Neural cell (in vitro differentiated cells): ENCODE measurements around the gene RCSD1. TPM values are rescaled to one million over a fixed set of nuclear protein-coding genes. Genes with fewer than 3 reads are reported as not detected.

Source experiments
- H2AFZ ChIP-seq: fragments of 200-600, 300-800 bp; sonication (generic), shearing (Covaris generic); 2 replicates; pipeline ENCODE4 v1.6.0; 2014; ENCODE audit warnings: low read depth, mild to moderate bottlenecking, antibody characterized with exemption, low read length, moderate library complexity
- H3F3A ChIP-seq: fragments of 200-600 bp; shearing (Covaris generic); 2 replicates; pipeline ENCODE4 v1.6.1; 2016; ENCODE audit warnings: mild to moderate bottlenecking, moderate library complexity, mixed read lengths, antibody characterized with exemption, low read length; ENCODE audit not compliant: insufficient read depth, poor library complexity, severe bottlenecking
- H3K27ac ChIP-seq: fragments of 200-600, 300-800 bp; sonication (generic), shearing (Covaris generic); 2 replicates; pipeline ENCODE4 v1.5.1; 2014; ENCODE audit warnings: mild to moderate bottlenecking, low read length, moderate library complexity
- H3K27me3 ChIP-seq: fragments of 300-800, 200-600 bp; sonication (generic), shearing (Covaris generic); 2 replicates; pipeline ENCODE4 v1.6.0; 2014; ENCODE audit warnings: mild to moderate bottlenecking, low read depth, low read length, moderate library complexity; ENCODE audit not compliant: insufficient read depth
- H3K36me3 ChIP-seq: fragments of 300-800, 200-600 bp; sonication (generic), shearing (Covaris generic); 2 replicates; pipeline ENCODE4 v1.5.1; 2014; ENCODE audit warnings: mild to moderate bottlenecking, antibody characterized with exemption, low read length, moderate library complexity; ENCODE audit not compliant: insufficient read depth
- H3K4me2 ChIP-seq: fragments of 300-800, 200-600 bp; sonication (generic), shearing (Covaris generic); 2 replicates; pipeline ENCODE4 v1.6.0; 2014; ENCODE audit warnings: mild to moderate bottlenecking, low read length
- H3K4me3 ChIP-seq: fragments of 300-800, 200-600 bp; sonication (generic), shearing (Covaris generic); 2 replicates; pipeline ENCODE4 v1.5.1; 2014; ENCODE audit warnings: mild to moderate bottlenecking, low read length, moderate library complexity
- H3K79me2 ChIP-seq: fragments of 200-600 bp; shearing (Covaris generic); replicated peaks from 2 replicates; pipeline ENCODE4 v1.6.0; 2014; ENCODE audit warnings: mild to moderate bottlenecking, low read length, moderate library complexity; ENCODE audit not compliant: insufficient read depth
- H3K9ac ChIP-seq: fragments of 300-800, 200-600 bp; sonication (generic), shearing (Covaris generic); 2 replicates; pipeline ENCODE4 v1.6.1; 2016; ENCODE audit warnings: mild to moderate bottlenecking, low read length, mixed read lengths
- H3K9me2 ChIP-seq: fragments of 200-600 bp; shearing (Covaris generic); 2 replicates; pipeline ENCODE4 v1.6.1; 2016; ENCODE audit warnings: mild to moderate bottlenecking, low read length, mixed read lengths; ENCODE audit not compliant: insufficient read depth
- H3K9me3 ChIP-seq: fragments of 200-600, 300-800 bp; sonication (generic), shearing (Covaris generic); 2 replicates; pipeline ENCODE4 v1.6.1; 2016; ENCODE audit warnings: mild to moderate bottlenecking, mixed run types, low read length, moderate library complexity, mixed read lengths
- H4K20me1 ChIP-seq: fragments of 200-600 bp; shearing (Covaris generic); 2 replicates; pipeline ENCODE4 v1.6.1; 2016; ENCODE audit warnings: mild to moderate bottlenecking, mixed run types; ENCODE audit not compliant: insufficient read depth
- EP300 ChIP-seq: fragments of 450-650 bp; conservative IDR thresholded peaks from 2 replicates; pipeline ENCODE4 v1.6.1; 2014; ENCODE audit warnings: antibody characterized with exemption, mild to moderate bottlenecking, moderate library complexity; ENCODE audit not compliant: poor library complexity, severe bottlenecking
- EZH2 ChIP-seq: fragments of 200-600, 300-800 bp; shearing (Covaris generic), sonication (generic); IDR thresholded peaks from 2 replicates; pipeline ENCODE4 v1.6.1; 2014; ENCODE audit warnings: antibody characterized with exemption, low read length, borderline replicate concordance, mild to moderate bottlenecking; ENCODE audit not compliant: insufficient read depth, poor library complexity, severe bottlenecking
- MXI1 ChIP-seq: fragments of 450-650 bp; conservative IDR thresholded peaks from 2 replicates; pipeline ENCODE4 v1.6.1; 2014; ENCODE audit warnings: antibody characterized with exemption, mild to moderate bottlenecking; ENCODE audit not compliant: poor library complexity, severe bottlenecking
- POLR2AphosphoS5 ChIP-seq: IDR thresholded peaks from 2 replicates; pipeline ENCODE4 v1.6.1; 2012
- RAD21 ChIP-seq: fragments of 450-650 bp; conservative IDR thresholded peaks from 2 replicates; pipeline ENCODE4 v1.6.1; 2014; ENCODE audit warnings: antibody characterized with exemption, mild to moderate bottlenecking, moderate library complexity
- SMC3 ChIP-seq: fragments of 450-650 bp; conservative IDR thresholded peaks from 2 replicates; pipeline ENCODE4 v1.6.1; 2014; ENCODE audit warnings: antibody characterized with exemption, mild to moderate bottlenecking, moderate library complexity; ENCODE audit not compliant: poor library complexity
- TAF1 ChIP-seq: IDR thresholded peaks from 2 replicates; pipeline ENCODE4 v1.6.1; 2012; ENCODE audit warnings: low read depth
- polyA plus RNA-seq: library from polyadenylated mRNA; depleted of rRNA; stranded (reverse); fragments of >200 nt; gene quantifications from 2 replicates; pipeline ENCODE4 v1.2.3, GENCODE V29; 2014
- TF ChIP-seq, protein P1 (sequence below): fragments of 450-650 bp; IDR thresholded peaks from 2 replicates; pipeline ENCODE4 v1.5.1; 2014; ENCODE audit warnings: antibody characterized with exemption, mild to moderate bottlenecking, moderate library complexity; ENCODE audit not compliant: poor library complexity, severe bottlenecking
- TF ChIP-seq, protein P2 (sequence below): IDR thresholded peaks from 2 replicates; pipeline ENCODE4 v1.6.1; 2012; ENCODE audit warnings: borderline replicate concordance

The RCSD1 gene
- polyA plus RNA-seq, 1 donor from 2014 or later: not detected

DNA sequence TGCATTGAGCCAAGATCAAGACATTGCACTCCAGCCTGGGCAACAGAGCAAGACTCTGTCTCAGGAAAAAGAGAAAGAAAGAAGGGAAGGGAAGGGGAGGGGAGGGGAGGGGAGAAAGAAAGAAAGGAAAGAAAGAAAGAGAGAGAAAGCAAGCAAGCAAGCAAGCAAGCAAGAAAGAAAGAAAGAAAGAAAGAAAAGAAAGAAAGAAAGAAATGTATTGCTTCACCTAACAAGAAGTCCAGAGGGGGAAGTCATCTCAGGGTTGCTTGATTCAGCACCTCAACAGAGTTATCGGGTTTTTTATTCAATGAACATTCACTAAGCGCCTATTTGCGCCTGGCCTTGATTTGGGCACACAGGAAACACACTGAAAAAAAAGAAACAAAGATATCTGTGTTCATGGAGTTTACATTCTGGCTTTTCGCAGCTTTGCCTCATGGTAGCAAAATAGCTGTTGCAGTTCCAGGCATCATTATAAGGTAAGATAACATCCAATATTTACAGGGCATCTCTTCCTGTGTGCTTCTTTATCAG lies 8.2 kb upstream of the RCSD1 start:
- no peak overlapping the region for H3K4me2 ChIP-seq
- H3K9ac ChIP-seq: no peak overlapping the region
- TF ChIP-seq, protein P1, sequence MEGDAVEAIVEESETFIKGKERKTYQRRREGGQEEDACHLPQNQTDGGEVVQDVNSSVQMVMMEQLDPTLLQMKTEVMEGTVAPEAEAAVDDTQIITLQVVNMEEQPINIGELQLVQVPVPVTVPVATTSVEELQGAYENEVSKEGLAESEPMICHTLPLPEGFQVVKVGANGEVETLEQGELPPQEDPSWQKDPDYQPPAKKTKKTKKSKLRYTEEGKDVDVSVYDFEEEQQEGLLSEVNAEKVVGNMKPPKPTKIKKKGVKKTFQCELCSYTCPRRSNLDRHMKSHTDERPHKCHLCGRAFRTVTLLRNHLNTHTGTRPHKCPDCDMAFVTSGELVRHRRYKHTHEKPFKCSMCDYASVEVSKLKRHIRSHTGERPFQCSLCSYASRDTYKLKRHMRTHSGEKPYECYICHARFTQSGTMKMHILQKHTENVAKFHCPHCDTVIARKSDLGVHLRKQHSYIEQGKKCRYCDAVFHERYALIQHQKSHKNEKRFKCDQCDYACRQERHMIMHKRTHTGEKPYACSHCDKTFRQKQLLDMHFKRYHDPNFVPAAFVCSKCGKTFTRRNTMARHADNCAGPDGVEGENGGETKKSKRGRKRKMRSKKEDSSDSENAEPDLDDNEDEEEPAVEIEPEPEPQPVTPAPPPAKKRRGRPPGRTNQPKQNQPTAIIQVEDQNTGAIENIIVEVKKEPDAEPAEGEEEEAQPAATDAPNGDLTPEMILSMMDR: no peak
- no peak for TF ChIP-seq EZH2
- TF ChIP-seq EP300: no peak
- no peak for TF ChIP-seq SMC3
- no peak for TF ChIP-seq TAF1
- TF ChIP-seq MXI1: no peak
- TF ChIP-seq, protein P2, sequence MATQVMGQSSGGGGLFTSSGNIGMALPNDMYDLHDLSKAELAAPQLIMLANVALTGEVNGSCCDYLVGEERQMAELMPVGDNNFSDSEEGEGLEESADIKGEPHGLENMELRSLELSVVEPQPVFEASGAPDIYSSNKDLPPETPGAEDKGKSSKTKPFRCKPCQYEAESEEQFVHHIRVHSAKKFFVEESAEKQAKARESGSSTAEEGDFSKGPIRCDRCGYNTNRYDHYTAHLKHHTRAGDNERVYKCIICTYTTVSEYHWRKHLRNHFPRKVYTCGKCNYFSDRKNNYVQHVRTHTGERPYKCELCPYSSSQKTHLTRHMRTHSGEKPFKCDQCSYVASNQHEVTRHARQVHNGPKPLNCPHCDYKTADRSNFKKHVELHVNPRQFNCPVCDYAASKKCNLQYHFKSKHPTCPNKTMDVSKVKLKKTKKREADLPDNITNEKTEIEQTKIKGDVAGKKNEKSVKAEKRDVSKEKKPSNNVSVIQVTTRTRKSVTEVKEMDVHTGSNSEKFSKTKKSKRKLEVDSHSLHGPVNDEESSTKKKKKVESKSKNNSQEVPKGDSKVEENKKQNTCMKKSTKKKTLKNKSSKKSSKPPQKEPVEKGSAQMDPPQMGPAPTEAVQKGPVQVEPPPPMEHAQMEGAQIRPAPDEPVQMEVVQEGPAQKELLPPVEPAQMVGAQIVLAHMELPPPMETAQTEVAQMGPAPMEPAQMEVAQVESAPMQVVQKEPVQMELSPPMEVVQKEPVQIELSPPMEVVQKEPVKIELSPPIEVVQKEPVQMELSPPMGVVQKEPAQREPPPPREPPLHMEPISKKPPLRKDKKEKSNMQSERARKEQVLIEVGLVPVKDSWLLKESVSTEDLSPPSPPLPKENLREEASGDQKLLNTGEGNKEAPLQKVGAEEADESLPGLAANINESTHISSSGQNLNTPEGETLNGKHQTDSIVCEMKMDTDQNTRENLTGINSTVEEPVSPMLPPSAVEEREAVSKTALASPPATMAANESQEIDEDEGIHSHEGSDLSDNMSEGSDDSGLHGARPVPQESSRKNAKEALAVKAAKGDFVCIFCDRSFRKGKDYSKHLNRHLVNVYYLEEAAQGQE: no peak
- TF ChIP-seq RAD21: no peak
- no peak for TF ChIP-seq POLR2AphosphoS5
- no peaks in the 10 kb centered on the region for H3K27me3 ChIP-seq
- no peaks in the 10 kb centered on the region for H3K9me3 ChIP-seq
- no peak overlapping the region for H3K27ac ChIP-seq
- H4K20me1 ChIP-seq: no peaks in the 10 kb centered on the region
- H3K79me2 ChIP-seq: no peaks in the 10 kb centered on the region
- H3K4me3 ChIP-seq: no peak overlapping the region
- H2AFZ ChIP-seq: no peak overlapping the region
- H3K9me2 ChIP-seq: no peaks in the 10 kb centered on the region
- no peaks in the 10 kb centered on the region for H3F3A ChIP-seq
- no peaks in the 10 kb centered on the region for H3K36me3 ChIP-seq

DNA sequence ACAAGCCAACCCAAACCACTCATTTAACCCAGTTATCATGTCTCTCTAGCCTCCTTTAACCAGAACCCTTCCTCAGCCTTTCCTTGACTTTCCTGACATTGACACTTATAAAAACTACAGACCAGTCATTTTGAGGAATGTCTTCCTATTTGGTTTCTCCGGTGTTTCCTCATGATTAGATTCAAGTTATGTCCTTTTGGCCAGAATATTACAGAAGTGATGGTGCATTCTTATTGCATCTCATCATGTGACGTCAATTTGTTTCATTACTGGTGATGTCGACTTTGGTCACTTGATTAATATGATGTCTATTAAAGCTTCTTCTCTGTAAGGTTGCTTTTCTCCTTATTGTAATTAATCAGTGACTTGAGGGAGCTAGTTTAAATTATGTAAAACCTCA lies 6.1 kb upstream of the RCSD1 start:
- Histone ChIP-seq H3K9me2 (no peaks in the 10 kb centered on the region), H3K9ac (no peak overlapping the region), H3K4me2 (no peak overlapping the region)

More for the DNA sequence above, 6.1 kb upstream of the RCSD1 start:
- Histone ChIP-seq H3K79me2 (no peaks in the 10 kb centered on the region), H3F3A (no peaks in the 10 kb centered on the region), H3K27ac (no peak overlapping the region), H2AFZ (no peak overlapping the region), H3K36me3 (no peaks in the 10 kb centered on the region), H4K20me1 (no peaks in the 10 kb centered on the region), H3K9me3 (no peaks in the 10 kb centered on the region), H3K27me3 (peaks cover 8% of the 10 kb centered on the region), H3K4me3 (no peak overlapping the region)
- TF ChIP-seq, protein P2: no peak
- TF ChIP-seq MXI1: no peak
